Measurements from ENCODE around the gene SP5.
A peak's percentile ranks its signal among the peaks of the same experiment; 100 is the strongest.
"Not testable (repeated sequence)": the region's sequence is repeated elsewhere in the genome, so short reads cannot be mapped to it uniquely, and the experiment has no call there.

Gene SP5

DNA sequence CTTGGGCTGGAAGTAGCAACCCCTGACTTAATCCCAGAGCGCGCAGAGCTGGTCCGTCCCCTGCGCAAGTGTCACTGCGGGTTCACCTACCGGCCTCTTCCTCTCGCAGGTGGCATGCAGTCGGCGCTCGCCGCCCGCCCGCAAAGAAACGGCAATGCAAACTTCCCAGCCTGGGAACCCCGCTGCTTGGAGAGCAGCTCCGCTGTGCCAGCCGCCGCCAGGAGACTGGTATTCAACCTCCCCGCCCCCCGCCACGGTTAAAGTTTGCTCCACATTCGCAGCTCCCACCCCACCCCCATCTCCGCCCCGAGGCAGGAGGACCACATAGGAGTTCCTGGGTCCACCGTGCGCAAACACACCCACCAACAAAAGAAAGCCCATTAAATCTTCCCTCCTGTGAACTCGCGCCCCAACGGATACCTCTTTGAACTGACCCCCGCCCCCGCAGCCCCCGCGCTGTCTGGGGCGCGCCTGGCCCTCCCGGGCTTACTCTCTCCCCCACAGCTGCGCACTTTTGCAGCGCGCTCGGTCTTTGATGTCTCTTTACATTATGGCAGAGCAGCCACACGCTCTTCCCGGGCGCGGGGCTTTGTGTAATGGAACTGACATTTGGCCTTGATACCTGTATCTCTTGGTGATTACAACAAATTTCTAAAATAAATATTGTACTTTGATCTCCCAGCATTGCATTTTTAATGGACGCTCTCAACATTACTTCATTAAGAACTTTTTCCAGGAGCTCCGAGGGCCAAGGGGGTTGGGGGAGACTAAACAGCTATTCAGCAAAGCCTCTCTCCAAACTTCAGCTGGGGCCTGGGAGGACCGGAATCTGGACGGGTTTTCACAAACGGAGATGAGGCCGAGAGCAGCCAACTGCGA, 3.1 kb upstream of the SP5 start:
- DNase-seq: peak; percentile 25

DNA sequence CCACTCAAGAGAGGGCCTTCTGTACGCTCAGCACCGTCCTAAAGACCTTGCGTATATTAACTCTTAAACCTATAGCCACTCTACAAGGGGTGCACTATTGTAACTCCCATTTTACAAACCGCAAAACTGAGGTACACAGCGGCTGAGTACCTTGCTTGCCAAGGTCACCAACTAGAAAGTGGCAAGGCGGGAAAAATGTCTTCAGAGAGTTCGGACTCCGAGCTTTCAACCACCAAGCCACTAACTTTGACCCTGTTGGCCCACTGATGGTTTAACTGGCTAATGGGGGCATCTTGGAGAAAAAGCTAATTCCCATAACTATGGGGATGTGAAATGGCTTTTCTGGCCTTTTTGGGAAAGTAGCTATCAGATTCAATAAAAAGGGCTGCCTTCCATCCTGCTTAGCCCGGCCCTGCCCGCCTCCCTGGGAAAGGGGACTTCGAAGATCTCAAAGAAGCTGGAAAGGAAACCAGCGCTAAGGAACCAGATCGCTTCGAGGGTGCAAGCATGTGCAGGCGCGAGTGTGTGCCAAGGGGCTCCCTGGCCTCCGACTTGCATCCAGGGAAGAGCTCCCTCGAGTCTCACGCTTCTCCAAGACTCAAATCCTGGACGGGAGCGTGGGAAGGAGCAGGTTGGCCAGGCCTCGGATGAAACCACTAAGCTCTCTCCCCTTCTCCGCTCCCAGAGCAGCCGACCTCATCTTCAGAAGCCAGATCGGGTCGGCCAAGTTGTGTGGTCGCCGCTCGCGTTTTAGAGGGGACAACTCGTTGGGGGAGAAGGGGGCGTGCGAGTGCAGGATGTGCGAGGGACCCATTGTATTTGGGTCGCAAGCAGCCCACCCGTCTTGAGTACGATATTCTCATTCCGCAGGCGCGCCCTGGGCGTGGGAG, 2.2 kb upstream of the SP5 start:
- DNase-seq: no peak

DNA sequence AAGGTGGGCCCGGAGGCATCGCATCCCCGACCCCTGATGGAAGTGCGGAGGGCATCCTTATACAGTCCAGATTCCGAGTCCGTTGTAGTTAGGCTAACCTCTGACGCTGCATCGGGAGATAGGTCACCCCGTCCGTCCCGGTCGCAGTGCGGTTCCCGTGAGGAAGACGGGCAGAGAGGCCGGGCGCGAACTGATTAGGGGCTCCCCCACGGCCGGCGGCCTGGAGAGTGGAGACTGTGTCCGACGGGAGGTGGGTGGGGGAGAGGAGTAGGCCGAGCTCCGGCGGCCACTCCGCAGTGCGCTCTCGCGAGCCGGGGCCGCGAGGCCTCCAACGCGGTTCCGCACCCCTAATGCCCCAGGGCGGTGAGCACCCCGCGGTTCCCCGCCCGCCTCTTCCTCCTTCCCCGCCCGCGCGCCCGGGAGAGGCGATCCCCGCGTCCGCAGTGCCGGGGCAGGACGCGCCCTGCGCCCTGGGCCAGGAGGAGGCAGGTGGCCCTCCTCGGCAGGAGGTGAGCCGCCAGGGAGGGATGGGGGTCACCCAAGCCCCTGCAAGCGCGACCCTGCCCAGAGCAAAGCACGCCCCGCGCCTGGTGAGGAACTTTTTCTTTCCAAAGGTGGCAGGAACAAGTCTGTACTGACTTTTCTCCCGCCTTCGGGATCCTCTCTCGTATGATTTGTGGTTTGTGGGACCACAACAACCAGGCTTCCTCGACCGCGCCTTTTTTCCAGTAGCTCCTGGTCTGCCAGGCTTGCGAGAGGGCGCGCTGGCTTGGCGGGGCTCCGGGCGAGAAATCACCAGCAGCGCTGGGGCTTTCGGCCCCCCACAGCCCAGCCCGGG, 1.4 kb upstream of the SP5 start:
- DNase-seq: peak; percentile 13

DNA sequence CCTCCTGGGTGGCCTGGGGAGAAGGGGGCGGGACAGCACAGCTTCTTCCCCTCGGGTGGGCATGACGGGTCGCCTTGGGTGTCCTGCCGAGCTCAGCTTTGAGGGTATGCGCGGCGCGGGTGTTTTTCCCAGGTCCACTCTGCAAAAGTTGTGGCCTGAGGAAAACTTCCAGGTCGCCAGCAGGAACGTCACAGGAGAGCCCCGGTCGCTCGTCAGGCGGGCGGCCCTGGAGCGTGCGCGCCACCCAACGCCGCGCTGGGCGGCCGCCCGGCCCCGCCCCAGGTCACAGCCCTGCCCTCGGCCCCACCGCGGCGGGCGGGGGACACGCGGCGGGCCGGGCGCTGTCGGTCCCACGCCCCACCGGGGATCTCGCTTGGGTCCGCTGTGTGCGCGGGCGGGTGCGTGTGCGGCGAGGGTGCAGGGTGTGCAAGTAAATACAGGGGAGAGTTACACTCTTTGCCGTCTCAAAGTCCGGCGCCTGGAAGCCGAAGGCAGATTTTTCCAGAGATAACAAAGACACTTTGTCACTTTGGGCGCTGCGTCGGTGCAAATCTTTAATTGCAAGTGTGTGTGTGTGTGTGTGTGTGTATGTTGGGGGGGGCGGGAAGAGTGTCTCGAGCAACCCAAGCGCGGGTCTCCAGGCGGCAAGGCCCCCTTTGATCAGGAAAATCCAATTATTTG, 616 bp upstream of the SP5 start:
- DNase-seq: no peak

DNA sequence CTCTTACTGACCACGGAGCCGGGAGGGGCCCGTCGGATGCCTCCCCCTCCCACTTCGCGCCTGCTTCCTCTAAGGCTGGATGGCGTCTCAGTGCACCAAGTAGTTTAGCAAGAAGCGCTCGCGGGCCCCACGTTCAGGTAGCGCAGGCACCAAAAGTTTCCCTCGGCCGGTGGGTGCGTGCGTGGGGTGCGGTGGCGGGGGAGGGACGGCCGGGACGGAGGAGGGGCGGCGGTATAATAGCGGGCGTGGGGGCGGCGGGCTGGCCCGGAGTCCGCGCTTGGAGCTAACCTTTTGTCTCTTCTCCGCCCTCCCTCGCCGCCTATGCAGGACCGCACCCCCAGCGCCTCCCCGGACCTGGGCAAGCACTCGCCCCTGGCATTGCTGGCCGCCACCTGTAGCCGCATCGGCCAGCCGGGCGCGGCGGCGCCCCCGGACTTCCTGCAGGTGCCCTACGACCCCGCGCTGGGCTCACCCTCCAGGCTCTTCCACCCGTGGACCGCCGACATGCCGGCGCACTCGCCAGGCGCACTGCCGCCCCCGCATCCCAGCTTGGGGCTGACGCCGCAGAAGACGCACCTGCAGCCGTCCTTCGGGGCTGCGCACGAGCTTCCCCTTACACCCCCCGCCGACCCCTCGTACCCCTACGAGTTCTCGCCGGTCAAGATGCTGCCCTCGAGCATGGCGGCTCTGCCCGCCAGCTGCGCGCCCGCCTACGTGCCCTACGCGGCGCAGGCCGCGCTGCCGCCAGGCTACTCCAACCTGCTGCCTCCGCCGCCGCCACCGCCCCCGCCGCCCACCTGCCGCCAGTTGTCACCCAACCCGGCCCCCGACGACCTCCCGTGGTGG, 1.0 kb downstream of the SP5 start:
- no peak for DNase-seq

DNA sequence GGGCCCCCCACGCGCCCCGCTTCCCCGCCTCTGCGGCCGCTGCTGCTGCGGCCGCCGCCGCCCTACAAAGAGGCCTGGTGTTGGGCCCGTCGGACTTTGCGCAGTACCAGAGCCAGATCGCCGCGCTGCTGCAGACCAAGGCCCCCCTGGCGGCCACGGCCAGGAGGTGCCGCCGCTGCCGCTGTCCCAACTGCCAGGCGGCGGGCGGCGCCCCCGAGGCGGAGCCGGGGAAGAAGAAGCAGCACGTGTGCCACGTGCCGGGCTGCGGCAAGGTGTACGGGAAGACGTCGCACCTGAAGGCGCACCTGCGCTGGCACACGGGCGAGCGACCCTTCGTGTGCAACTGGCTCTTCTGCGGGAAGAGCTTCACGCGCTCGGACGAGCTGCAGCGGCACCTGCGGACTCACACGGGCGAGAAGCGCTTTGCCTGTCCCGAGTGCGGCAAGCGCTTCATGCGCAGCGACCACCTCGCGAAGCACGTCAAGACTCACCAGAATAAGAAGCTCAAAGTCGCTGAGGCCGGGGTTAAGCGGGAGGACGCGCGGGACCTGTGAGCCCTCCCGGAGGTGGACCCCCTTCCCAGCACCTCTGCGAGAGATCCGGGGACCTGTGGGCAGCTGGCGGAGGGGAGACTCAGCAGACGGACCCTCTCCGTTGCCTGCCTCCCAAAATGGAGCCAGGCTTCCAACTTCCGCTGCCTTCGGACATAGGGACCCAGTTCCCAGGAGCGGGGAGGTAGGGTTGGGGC, 1.9 kb downstream of the SP5 start:
- no peak for DNase-seq

DNA sequence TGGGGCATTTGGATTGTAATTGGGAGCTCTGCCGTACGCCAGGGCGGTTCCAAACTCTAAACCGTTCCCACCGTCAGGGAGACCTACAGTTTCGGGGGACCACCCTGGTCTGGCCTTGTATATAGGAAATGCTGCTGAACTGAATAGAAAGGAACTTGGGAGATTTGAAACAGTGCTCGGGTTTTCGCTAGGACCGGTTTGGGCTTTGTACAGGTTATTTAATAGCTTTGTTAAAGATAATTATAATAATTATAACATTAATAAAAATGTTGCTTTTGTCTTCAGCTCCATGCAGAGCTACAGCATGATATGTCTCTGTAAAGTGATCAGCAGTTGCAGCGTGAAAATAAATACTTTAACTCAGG, 2.4 kb downstream of the SP5 start:
- no peak for DNase-seq

DNA sequence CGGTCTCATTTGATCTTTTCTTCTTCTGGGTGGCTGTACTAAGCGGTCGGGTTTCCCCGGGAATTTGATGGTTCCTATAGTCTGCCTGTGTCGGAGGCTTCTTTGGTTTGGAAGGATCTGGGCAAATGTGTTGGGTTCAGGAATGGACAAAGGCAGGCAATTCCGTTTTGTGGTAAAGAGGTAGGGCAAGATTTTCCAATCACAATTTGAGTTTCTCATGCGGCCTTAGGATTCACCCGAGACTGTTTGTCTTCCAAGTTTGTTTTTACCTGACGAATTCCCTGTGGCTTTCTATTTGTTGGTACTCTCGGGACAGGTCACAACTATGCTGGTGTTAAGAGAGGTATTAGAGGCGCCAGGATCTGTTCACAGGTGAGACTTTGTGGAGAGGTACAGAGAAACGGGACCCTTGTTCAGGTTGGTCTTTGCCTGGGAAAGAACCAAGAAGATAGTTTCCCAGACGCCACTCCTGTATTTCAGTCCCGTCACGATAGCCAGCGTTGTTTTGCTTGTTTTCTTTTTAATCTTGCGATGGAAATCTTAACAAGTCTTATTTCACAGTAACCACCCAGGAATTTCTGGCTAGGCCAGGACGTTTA, 3.0 kb downstream of the SP5 start:
- DNase-seq: no peak

DNA sequence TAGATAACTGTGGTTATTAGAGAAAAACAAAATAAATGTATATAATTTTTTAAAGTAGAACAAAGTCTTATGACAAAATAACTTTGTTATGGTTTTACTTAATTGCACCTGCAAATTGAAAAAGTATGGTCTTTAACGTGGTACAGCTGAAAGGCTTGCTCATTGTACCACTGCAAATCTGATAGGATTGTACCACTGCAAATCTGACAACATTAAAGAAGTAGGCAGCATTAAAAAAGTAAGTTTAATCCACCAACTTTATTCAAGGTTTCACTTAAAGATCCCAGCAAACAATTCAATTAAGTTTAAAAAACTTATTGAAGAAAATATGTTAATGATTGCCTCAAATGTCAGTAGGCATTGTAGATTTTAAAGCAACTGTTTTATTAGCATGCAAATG, 4.7 kb downstream of the SP5 start:
- no peak for DNase-seq

DNA sequence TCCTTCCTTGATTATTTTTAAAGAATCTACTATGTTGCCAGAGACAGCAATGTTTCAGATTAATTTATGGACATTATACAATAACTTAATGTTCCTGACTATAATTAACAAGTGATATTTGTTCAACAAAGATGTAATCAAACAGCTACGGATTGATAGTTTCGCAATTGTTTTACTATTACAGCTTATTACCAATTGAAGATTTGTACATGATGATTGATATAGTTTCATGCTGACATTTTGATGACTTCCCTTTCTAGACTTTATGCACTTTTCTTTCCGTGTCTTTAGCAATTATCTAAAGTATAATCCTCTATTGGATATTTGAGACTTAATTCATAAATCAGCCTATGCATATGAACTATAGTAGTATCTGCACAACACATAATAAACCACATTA, 6.5 kb downstream of the SP5 start:
- DNase-seq: no peak

DNA sequence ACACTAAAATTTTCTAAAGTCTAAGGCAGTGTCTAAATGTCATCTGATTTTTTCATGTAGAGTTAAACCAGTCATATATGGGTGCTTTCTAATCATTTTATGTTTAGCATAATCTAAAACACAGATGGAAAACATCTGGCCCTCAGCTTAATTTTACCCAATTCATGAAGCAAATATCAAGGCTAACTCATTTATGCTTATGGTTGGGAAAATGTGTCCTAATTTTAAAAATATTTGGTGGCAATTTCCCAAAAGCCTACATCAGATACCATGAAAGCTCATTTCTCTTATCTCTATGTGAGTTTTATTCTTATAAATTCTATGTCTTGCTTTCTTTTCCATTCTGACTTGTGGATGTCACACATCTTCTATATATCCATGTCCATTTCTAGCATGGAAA, 7.2 kb downstream of the SP5 start:
- DNase-seq: no peak

DNA sequence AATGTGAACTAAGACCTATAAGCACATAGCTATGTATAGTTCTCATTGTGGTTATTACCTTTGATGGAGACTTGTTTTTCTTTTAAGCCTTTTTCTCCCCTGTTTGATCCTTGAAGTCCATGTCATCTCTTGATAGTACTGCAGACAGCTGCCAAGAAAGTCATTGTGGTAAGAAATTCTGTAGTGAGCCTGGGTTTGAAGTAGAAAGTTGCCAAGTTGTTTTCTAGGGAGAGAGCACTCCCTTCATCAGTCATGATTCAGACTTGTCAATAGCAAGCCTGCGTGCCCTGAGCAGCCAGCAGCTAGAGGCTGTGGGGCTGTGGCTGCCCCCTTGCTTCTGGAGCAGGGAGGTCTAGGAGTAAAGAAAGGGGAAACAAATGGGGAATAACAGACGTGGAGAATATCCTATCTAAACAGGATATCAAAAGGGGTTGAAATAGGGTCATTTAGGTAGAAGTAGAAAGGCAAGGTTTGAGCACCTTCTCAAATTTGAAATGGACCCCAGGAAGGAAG, 8.4 kb downstream of the SP5 start:
- no peak for DNase-seq

DNA sequence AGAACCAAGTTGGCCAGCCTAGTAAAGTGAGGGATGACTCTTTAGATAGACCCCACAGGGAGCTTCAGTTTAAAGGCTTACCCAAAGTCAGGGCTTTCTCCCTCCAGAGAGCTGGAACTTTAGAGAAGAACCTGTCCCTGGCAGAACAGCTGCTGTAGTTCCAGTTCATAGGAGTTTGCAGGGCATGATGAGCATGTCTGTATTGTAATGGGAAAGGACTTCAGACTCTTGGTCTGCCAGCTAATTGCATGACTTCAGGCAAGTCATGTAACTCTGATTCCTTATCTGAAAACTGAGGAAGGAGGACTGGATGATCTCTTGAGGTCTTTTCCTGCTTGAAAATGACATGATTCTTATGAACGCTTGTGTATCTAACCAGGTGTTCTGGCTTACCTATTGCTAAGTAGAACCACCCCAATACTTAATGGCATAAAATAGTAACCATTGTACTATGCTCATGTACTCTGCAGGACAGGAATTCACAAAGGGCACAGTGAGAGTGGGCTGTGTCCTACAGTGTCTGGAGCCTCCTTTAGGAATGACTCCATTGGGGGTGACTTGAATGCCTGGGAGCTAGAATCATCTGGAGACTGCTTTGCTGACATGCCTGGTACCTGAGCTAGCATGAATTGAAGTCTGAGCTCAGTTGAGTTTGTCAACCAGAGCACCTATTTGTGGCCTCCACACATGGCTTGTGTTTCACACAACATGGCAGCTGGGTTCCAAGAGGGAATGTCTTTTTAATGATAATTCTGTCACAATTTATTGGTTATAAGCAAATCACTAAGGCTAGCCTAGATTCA, 18.9 kb downstream of the SP5 start:
- no peak for DNase-seq

DNA sequence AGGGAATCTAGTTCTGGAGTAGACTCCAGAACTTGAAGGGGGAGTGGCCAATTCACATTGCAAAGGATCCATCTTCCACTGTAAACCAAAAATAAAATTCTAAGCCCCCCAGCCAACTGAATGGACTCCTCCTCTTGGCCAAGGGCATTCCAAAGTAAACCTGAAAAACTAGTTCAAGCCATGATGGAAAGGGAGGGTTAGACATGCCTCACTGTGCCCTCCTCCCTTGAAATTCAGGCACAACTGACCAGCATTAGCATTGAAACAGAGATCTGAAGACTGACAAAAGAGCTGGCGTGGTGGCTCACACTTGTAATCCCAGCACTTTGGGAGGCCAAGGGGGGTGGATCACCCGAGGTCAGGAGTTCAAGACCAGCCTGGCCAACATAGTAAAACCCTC, 19.5 kb downstream of the SP5 start:
- DNase-seq: not testable (repeated sequence)

DNA sequence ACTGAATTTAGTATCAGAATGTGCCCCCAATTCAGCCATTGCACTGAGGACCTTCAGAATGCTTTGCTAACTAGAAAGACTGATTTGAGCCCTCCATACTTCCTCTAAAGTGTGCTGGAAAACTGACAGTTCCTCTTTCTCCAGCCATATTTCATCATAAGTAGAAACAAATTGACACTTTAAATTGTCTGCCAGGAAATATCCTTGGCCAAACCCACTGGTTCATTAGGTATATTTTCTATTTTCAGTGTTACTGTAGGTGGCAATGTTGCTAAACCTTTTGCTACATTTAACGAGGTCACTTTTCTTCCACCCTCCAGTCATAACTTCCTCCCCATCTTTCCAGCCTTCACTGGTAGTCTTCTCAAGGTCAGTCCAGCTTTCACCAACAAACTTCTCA, 21.5 kb downstream of the SP5 start:
- DNase-seq: no peak

DNA sequence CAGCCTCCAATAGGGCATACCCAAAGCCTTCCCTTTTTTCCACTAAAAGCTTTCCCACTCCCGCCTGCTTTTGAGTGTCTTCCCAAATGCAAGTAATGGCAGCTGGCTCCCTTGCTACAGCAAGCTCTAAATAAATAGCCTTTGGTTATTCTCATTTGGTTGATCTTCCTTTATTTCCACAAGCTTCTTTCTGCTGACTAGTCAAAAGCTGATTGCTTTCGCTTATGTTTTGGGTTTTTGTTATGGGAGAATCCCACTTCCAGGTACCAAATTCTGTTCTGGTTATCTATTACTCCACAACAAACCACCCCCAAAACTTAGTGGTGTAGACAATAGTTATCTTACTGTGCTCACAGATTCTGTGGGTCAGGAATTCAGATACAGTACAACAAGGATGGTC, 22.3 kb downstream of the SP5 start:
- DNase-seq: no peak

DNA sequence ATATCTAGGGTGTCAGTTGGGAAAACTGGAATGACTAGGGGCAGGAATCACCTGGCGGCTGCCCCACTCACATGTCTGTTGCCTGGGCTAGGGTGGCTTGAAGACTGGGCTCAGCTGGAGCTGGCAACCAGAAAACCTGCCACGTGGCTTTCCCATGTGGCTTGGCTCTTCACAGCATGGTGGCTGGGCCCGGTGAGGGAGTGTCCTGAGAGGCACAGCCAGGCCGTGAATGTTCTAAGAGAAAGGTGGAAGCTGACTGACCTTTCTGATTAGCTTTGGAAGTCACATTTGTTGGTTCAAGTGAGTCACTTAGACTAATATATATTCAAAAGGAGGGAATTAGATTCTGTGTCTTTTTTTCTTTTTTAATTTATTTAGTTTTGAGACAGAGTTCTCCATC, 22.7 kb downstream of the SP5 start:
- DNase-seq: no peak

DNA sequence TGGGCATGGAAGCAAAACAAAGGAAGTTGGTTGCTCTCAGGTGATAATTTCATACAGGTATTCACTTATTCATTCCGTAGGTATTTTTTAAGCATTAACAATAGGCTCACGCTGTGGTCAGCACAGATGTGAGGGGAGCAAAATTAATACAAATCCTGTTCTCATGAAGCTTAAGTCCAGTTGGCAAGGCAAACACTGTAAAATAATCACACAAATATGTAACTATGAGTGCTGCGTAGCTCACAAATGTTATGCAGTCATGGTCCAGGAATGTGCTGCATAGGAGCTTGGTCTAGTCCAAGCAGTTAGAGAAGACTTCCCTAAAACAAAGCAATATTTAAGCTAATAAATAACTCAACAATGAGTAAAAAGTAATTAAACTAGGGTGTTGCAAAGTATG, 23.9 kb downstream of the SP5 start:
- no peak for DNase-seq

DNA sequence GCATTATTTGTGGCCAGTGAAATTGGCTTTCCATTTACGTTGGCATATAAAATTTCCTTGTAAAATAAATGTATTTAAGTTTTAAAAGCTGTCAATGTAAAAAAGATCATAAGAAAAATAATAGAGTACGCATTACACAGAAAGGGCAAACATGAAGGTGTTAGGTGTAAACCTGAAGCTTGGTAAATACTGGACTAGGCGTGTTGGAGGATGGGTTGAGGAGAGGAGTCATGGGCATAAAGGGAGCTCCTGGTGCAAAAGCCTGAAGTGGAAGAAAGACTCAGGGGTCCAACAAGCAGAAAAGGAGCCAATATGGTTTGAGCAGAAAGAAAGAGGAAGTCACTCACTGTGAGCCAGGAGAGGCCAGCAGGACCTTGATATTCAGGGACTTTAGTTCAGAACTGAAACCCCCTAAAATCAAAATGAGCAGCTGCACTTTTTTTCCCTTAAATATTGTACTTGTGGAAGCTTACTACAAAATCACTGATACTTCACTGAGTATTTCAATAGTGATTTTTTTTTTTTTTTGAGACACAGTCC, 24.4 kb downstream of the SP5 start:
- no peak for DNase-seq
